Activated T-cell treated with anti-CD3 and anti-CD28 coated beads, Interleukin-2, amount 50 U/mL, for 1 hour (primary cell): ENCODE data around the gene COL9A1.

ENCODE experiments used
- DNase-seq: peaks from one replicate; pipeline ENCODE4 v3.0.0-alpha.2; 2020

Gene COL9A1

DNA sequence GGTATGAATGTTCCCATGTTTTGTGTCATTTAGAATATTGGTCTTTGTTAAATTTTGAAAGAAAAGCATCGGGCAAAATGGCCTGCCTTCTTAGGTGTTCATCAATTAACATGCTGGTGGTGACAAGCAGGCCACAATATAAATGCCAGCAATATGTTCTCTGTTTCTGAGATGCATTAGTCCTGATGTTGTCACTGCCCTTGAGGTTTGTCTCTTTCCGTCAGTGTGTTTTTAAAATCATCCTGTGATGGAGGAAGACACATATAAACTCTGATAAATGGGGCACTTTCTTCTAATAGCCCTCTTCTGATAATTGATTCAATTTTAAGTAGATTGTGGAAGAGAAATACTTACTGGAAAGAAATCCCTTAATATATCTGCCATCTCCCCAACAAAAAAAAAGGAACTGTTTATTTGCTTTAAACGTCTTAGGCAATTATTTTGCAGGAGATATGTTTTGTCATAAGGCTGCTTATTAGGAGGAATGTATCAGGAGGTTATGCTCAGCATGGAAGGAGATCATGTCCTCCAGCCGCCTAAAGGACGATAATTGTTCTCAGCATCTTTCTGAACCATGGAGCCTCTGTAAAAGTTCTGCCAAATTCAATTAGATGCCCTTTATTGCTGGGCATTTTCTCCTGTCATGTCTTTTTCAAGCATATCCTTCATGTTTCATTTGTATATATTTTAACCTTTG, 134.1 kb downstream of the COL9A1 start:
- no peak for DNase-seq
